Stimulated activated naive B cell treated with anti-CD40 and anti-IgM and Interleukin-4, amounts not matched to agents 10 μg/mL and 1 μg/mL and 100 μg/mL, for 72 hours (primary cell): Measurements from ENCODE around the gene BID.

Source experiments
- ATAC-seq, 2 donors: fragments of 150-1000 bp; cut with Tn5 transposase; replicated peaks; 2 replicates each; pipeline ENCODE4 v1.10.0; 2021; ENCODE audit warnings: moderate library complexity in 1 of 2
- DNase-seq: peaks from one replicate; pipeline ENCODE4 v3.0.0; 2021
- H3K27ac Mint-ChIP-seq: one replicate; pipeline ENCODE4 v1.8.0; 2022; ENCODE audit warnings: mild to moderate bottlenecking, mixed read lengths
- H3K27me3 Mint-ChIP-seq, 2 donors: one replicate each; pipeline ENCODE4 v1.8.0; 2022; ENCODE audit warnings: mixed read lengths in 2 of 2
- H3K36me3 Mint-ChIP-seq, 2 donors: one replicate each; pipeline ENCODE4 v1.8.0; 2022; ENCODE audit warnings: mixed read lengths in 2 of 2, mild to moderate bottlenecking in 1 of 2
- H3K4me1 Mint-ChIP-seq, 2 donors: one replicate each; pipeline ENCODE4 v1.8.0; 2022; ENCODE audit warnings: mixed read lengths in 2 of 2, mild to moderate bottlenecking in 1 of 2
- H3K4me3 Mint-ChIP-seq, 2 donors: one replicate each; pipeline ENCODE4 v1.8.0; 2022; ENCODE audit warnings: mild to moderate bottlenecking in 2 of 2, mixed read lengths in 2 of 2, moderate library complexity in 1 of 2
- H3K9me3 Mint-ChIP-seq, 2 donors: one replicate each; pipeline ENCODE4 v1.8.0; 2022; ENCODE audit warnings: mixed read lengths in 2 of 2, mild to moderate bottlenecking in 1 of 2

Gene BID

DNA sequence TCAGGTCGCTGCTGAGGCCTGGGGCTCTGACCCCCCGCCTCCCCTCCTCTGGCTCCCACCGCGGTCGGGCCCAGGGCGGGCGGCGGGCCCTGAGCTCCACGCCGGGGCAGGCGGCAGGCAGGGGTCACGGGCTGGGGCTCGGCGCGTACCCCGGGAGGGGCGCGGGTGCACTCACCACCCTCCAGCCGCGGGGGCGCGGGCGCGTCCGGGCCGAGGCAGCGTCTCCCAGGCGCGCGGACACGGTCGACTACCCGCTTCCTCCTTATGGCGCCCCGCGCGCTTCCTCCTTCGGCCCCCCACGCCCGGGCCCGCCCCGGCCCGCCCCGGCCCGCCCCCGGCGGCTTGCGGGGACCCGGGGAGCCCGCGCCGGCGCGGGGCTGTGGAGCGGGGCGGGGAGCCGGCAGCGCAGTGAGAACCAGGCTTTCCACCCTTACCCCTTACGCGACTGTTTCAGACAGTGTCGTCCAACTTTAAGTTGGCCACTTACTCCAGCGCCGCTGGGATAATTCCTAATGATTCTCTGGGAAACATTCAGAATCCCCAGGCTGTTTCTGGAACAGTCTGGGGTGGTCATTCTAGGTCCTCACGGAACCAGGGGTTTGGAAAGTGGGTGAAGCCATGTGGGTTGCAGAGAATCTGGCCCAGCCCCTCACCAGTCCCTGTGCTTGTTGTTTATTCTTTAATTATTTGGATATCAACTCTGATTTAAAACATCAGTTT lies at the start of gene BID:
TSS of gene BID (minus strand) at position 264 of the 720 bp plus-strand sequence. CDS start 24,353 bp downstream, outside the sequence.
- peak within 1 kb of the TSS; percentile 93 to 97 for H3K4me3 Mint-ChIP-seq
- ATAC-seq (peak; percentile 33 to 42), DNase-seq (peak; percentile 59)
- H3K4me1 Mint-ChIP-seq, result peaks cover 59 to 84% of the 10 kb centered on the region in 2 donors
- H3K27ac Mint-ChIP-seq, result peak within 1 kb of the TSS; percentile 97
- no peaks in the 10 kb centered on the region for H3K9me3 Mint-ChIP-seq
- peaks cover 45 to 62% of the 10 kb centered on the region in 2 donors for H3K36me3 Mint-ChIP-seq
- no peaks in the 10 kb centered on the region for H3K27me3 Mint-ChIP-seq

GRCh38 chr22:17823964-17824363 lies 49.7 kb upstream of the BID start:
- H3K36me3 Mint-ChIP-seq, result peaks cover 46 to 65% of the 10 kb centered on the region in 2 donors

GRCh38 chr22:17823226-17823625 lies 49.0 kb upstream of the BID start:
- Mint-ChIP-seq H3K27me3 (no peaks in the 10 kb centered on the region), H3K9me3 (no peaks in the 10 kb centered on the region), H3K4me3 (no peak overlapping the region), H3K36me3 (peaks cover 48 to 66% of the 10 kb centered on the region in 2 donors), H3K27ac (peak overlapping the region; percentile 37), H3K4me1 (peaks cover 4% of the 10 kb centered on the region in 2 donors)
- no peak for DNase-seq
- no peak for ATAC-seq

More at GRCh38 chr22:17823964-17824363, 49.7 kb upstream of the BID start:
- H3K9me3 Mint-ChIP-seq, result no peaks in the 10 kb centered on the region
- H3K4me3 Mint-ChIP-seq, result no peak overlapping the region
- DNase-seq (no peak), ATAC-seq (no peak)
- H3K27me3 Mint-ChIP-seq, result no peaks in the 10 kb centered on the region
- no peak overlapping the region for H3K27ac Mint-ChIP-seq
- peaks cover 2 to 4% of the 10 kb centered on the region in 2 donors for H3K4me1 Mint-ChIP-seq

DNA sequence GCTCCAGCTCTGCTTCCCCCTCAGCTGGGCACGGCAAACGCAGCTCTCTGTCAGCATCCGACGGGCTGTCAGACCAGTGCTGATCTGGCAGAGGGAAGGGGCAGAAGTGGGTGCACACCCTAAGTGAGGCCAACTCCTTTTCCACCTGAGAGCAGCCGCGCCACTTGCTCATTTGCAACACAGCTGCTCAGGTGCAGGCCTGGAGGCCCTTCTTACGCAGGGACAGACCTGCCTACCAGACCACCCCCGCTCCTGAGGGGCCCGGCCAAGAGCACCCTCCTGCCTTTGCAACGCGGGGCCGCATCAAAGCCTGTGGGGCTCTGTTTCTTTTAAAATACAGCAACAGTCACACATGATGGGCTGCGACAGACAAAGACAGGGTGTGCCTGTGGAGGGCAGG lies 47.8 kb upstream of the BID start:
- no peak overlapping the region for H3K4me3 Mint-ChIP-seq
- H3K4me1 Mint-ChIP-seq, result peaks cover 4% of the 10 kb centered on the region in 2 donors
- ATAC-seq (no peak), DNase-seq (no peak)
- H3K36me3 Mint-ChIP-seq, result peaks cover 45 to 64% of the 10 kb centered on the region in 2 donors
- H3K27me3 Mint-ChIP-seq, result no peaks in the 10 kb centered on the region
- no peaks in the 10 kb centered on the region for H3K9me3 Mint-ChIP-seq
- no peak overlapping the region for H3K27ac Mint-ChIP-seq

DNA sequence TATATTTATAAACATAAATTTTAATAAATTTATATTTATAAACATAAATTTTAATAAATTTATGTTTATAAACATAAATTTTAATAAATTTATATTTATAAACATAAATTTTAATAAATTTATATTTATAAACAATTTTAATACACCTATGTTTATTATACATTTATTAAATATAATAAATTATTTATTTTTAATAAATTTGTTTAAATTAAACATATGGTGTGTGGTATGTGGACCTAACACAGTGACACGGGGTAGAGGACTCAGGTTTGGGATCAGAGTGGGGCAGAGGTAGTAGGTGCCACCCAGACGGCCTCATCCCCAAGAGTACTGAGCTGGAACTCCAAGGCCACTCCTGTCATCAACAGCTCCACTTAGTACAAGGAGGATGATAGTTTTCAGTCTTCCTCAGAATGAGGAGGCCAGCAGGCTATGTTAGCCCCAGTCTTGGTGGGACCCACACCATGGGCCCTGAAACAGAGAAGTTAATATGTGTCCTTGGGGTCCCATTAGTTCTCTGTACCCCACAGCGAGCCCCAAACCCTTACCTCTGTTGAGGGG lies 46.7 kb upstream of the BID start:
- Mint-ChIP-seq H3K9me3 (no peaks in the 10 kb centered on the region), H3K27ac (peak overlapping the region; percentile 56), H3K27me3 (no peaks in the 10 kb centered on the region), H3K4me1 (peaks cover 0 to 10% of the 10 kb centered on the region in 2 donors), H3K36me3 (peaks cover 42 to 60% of the 10 kb centered on the region in 2 donors), H3K4me3 (no peak overlapping the region)
- peak in 1 of 2 donors; percentile 27 for ATAC-seq
- DNase-seq, result no peak

GRCh38 chr22:17818649-17819048 lies 44.4 kb upstream of the BID start:
- ATAC-seq (no peak), DNase-seq (no peak)
- Mint-ChIP-seq H3K4me3 (no peak overlapping the region), H3K9me3 (no peaks in the 10 kb centered on the region), H3K27me3 (no peaks in the 10 kb centered on the region), H3K27ac (peak overlapping the region; percentile 14), H3K4me1 (peaks cover 14 to 33% of the 10 kb centered on the region in 2 donors), H3K36me3 (peaks cover 46 to 66% of the 10 kb centered on the region in 2 donors)

DNA sequence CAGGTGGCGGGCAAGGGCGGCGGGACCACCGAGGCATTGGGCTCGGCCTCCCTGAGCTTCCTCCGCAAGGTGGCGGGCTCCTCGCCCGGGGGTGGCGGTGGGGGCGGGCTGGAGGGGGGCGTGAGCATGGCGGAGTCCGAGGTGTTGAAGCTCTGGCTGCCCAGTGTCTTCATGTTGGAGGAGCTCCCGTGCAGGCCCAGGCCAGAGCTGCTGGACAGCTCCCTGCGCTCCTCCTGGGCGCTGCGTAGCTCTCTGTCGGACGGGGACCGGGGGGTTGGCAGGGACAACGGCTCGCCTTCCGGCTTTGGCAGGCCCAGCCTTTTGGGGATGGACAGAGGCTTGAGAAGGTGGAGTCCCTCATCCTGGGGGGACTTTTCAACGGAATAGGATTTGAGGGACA lies 43.9 kb upstream of the BID start:
- DNase-seq, result no peak
- Mint-ChIP-seq H3K4me3 (no peak overlapping the region), H3K4me1 (peaks cover 19 to 37% of the 10 kb centered on the region in 2 donors), H3K27me3 (no peaks in the 10 kb centered on the region), H3K36me3 (peaks cover 50 to 70% of the 10 kb centered on the region in 2 donors), H3K27ac (peak overlapping the region; percentile 75), H3K9me3 (no peaks in the 10 kb centered on the region)
- no peak for ATAC-seq

DNA sequence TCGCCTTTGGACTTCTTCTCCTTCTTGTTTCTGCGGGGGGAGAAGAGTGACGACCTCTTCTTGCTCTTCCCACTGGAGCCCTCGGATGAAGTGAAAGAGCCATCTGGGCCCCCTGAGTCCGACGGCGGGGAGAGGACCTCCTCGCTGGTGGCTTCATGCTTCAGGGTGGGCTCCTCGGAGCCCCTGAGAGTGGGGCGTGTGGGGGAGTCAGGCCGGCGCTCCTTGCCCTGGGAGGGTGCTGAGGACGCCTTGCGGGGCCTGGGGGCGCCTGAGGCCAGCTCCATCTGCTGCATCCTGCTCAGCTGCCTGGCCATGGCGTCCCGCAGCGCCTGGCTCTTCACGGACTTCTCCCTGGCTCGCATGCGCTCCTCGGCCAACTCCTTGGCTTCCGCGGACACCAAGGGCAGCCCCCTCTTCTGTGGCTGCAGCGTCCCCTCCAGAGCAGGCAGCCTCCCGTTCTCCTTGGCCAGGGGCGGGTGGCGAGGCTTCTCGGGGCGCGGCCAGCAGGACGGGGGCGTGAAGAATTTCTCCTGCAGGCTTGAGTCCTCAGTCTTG lies 43.3 kb upstream of the BID start:
- Mint-ChIP-seq H3K4me1 (peaks cover 22 to 42% of the 10 kb centered on the region in 2 donors), H3K27me3 (no peaks in the 10 kb centered on the region), H3K36me3 (peaks cover 52 to 72% of the 10 kb centered on the region in 2 donors), H3K9me3 (no peaks in the 10 kb centered on the region), H3K4me3 (no peak overlapping the region), H3K27ac (peak overlapping the region; percentile 75)
- ATAC-seq (no peak), DNase-seq (no peak)

DNA sequence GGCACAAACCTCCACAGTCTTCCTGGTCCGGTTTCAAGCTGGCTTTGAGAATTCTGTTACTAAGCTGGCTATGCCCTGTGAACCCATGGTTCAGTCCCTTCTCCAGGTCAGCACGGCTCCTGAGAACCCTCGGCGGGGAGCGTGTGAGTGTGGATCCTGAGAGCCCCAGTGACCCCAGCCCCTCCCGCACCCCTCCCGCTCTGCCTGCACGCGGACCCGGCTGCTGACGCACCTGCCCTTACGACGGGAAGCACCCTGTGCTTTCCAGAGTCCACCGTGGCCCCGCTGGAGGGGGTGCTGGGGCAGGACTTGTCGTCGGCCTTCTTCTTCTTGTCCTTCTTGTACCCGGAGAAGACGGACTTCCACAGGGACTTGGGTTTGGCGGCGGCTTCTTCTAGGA lies 42.8 kb upstream of the BID start:
- Mint-ChIP-seq H3K27ac (peak overlapping the region; percentile 37), H3K36me3 (peaks cover 54 to 74% of the 10 kb centered on the region in 2 donors), H3K4me1 (peaks cover 22 to 42% of the 10 kb centered on the region in 2 donors), H3K27me3 (no peaks in the 10 kb centered on the region), H3K9me3 (no peaks in the 10 kb centered on the region), H3K4me3 (no peak overlapping the region)
- no peak for DNase-seq
- ATAC-seq, result no peak

GRCh38 chr22:17816649-17817048 lies 42.4 kb upstream of the BID start:
- ATAC-seq (no peak), DNase-seq (no peak)
- H3K36me3 Mint-ChIP-seq, result peaks cover 58 to 79% of the 10 kb centered on the region in 2 donors
- H3K9me3 Mint-ChIP-seq, result no peaks in the 10 kb centered on the region
- H3K27me3 Mint-ChIP-seq, result no peaks in the 10 kb centered on the region
- peak overlapping the region; percentile 81 for H3K27ac Mint-ChIP-seq
- H3K4me1 Mint-ChIP-seq, result peaks cover 22 to 42% of the 10 kb centered on the region in 2 donors
- no peak overlapping the region for H3K4me3 Mint-ChIP-seq

GRCh38 chr22:17815703-17816254 lies 41.5 kb upstream of the BID start:
- DNase-seq (no peak), ATAC-seq (no peak)
- Mint-ChIP-seq H3K4me3 (no peak overlapping the region), H3K36me3 (peaks cover 67 to 83% of the 10 kb centered on the region in 2 donors), H3K27ac (peak overlapping the region; percentile 81), H3K27me3 (no peaks in the 10 kb centered on the region), H3K9me3 (no peaks in the 10 kb centered on the region), H3K4me1 (peaks cover 25 to 49% of the 10 kb centered on the region in 2 donors)

DNA sequence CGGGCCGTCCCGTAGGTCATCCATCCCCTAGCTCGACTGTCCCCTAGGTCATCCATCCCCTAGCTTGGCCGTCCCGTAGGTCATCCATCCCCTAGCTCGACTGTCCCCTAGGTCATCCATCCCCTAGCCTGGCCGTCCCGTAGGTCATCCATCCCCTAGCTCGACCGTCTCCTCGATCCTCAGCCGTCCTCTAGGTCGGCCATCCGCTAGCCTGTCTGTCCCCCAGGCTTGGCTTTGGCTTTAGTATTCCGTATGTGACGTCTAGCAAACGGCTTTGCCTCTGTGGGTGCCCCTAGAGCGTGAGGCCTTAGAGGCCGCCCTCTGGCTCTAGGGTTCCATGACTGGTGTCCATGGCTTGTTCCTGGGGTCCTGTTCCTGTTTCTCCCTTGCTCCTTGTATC lies 40.6 kb upstream of the BID start:
- no peak for ATAC-seq
- Mint-ChIP-seq H3K27ac (peak overlapping the region; percentile 93), H3K36me3 (peaks cover 71 to 84% of the 10 kb centered on the region in 2 donors), H3K4me1 (peaks cover 25 to 51% of the 10 kb centered on the region in 2 donors), H3K4me3 (peak overlapping the region; percentile 6 to 21), H3K9me3 (no peaks in the 10 kb centered on the region), H3K27me3 (no peaks in the 10 kb centered on the region)
- no peak for DNase-seq

DNA sequence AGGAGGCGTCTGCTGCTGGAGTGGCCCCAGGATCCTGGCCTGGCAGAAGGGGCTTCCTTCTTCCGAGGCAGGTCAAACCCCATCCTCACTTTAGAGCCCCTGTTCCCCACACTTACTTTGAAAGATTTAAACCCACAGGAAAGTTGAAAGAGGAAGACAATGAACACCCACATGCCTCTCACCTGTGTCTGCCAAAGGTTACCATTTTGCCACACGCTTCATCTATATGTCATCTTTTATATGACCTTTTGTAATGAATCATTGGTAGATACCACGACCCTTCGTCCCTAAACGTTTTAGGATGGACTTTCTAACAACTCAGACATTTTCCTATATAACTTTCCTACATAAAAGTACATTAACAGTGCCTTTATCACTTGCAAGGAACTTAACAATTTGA lies 39.8 kb upstream of the BID start:
- ATAC-seq (peak; percentile 66 to 79), DNase-seq (no peak)
- Mint-ChIP-seq H3K4me3 (peak overlapping the region in 1 of 2 donors; percentile 6), H3K9me3 (no peaks in the 10 kb centered on the region), H3K36me3 (peaks cover 69 to 84% of the 10 kb centered on the region in 2 donors), H3K27me3 (no peaks in the 10 kb centered on the region), H3K4me1 (peaks cover 25 to 50% of the 10 kb centered on the region in 2 donors), H3K27ac (peak overlapping the region; percentile 93)

GRCh38 chr22:17811119-17811518 lies 36.9 kb upstream of the BID start:
- ATAC-seq, result no peak
- Mint-ChIP-seq H3K36me3 (peaks cover 71 to 85% of the 10 kb centered on the region in 2 donors), H3K9me3 (no peaks in the 10 kb centered on the region), H3K4me3 (no peak overlapping the region), H3K27ac (peak overlapping the region; percentile 88), H3K27me3 (no peaks in the 10 kb centered on the region), H3K4me1 (peaks cover 25 to 51% of the 10 kb centered on the region in 2 donors)
- no peak for DNase-seq
